Activated naive CD8-positive, alpha-beta T cell treated with anti-CD3 and anti-CD28 coated beads for 36 hours (primary cell): ENCODE measurements around the gene EFCAB8. TPM values are rescaled to one million over a fixed set of nuclear protein-coding genes. Genes with fewer than 3 reads are reported as not detected.

Experiments
- DNase-seq: peaks from one replicate; pipeline ENCODE4 v3.0.0; 2021
- H3K27ac Mint-ChIP-seq: one replicate; pipeline ENCODE4 v1.8.0; 2022; ENCODE audit warnings: mild to moderate bottlenecking, moderate library complexity, mixed read lengths
- H3K27me3 Mint-ChIP-seq: one replicate; pipeline ENCODE4 v1.8.0; 2022; ENCODE audit warnings: mild to moderate bottlenecking, mixed read lengths
- H3K36me3 Mint-ChIP-seq: one replicate; pipeline ENCODE4 v1.8.0; 2021; ENCODE audit warnings: mild to moderate bottlenecking, mixed read lengths
- H3K4me1 Mint-ChIP-seq: one replicate; pipeline ENCODE4 v1.8.0; 2021; ENCODE audit warnings: mixed read lengths
- H3K4me3 Mint-ChIP-seq: one replicate; pipeline ENCODE4 v1.8.0; 2022; ENCODE audit warnings: mild to moderate bottlenecking, moderate library complexity, mixed read lengths
- H3K9me3 Mint-ChIP-seq: one replicate; pipeline ENCODE4 v1.8.0; 2022; ENCODE audit warnings: mixed read lengths
- total RNA-seq, 2 experiments: library from RNA; stranded (reverse); gene quantifications; one replicate each; pipeline ENCODE4 v1.2.3, GENCODE V29; 2021

The EFCAB8 gene
- total RNA-seq, 2 experiments from 2014 or later: 0.27 to 0.56 TPM

GRCh38 chr20:33009214-33010132 lies 150.8 kb downstream of the EFCAB8 start:
- Mint-ChIP-seq H3K36me3 (peaks cover 2% of the 10 kb centered on the region), H3K27ac (no peak overlapping the region)

GRCh38 chr20:33010133-33010504 lies 151.4 kb downstream of the EFCAB8 start:
- Mint-ChIP-seq H3K27me3 (no peaks in the 10 kb centered on the region), H3K4me1 (peaks cover 2% of the 10 kb centered on the region), H3K36me3 (peaks cover 2% of the 10 kb centered on the region), H3K27ac (no peak overlapping the region), H3K9me3 (peaks cover 3% of the 10 kb centered on the region), H3K4me3 (no peak overlapping the region)
- DNase-seq: no peak

More at GRCh38 chr20:33009214-33010132, 150.8 kb downstream of the EFCAB8 start:
- no peaks in the 10 kb centered on the region for H3K27me3 Mint-ChIP-seq
- no peak for DNase-seq
- peaks cover 2% of the 10 kb centered on the region for H3K4me1 Mint-ChIP-seq
- peaks cover 3% of the 10 kb centered on the region for H3K9me3 Mint-ChIP-seq
- H3K4me3 Mint-ChIP-seq: no peak overlapping the region

- no peak for DNase-seq
- Mint-ChIP-seq H3K9me3 (no peaks in the 10 kb centered on the region), H3K36me3 (no peaks in the 10 kb centered on the region), H3K27me3 (no peaks in the 10 kb centered on the region), H3K4me3 (no peak overlapping the region), H3K27ac (no peak overlapping the region), H3K4me1 (peaks cover 2% of the 10 kb centered on the region)
These were observed 152.1 kb downstream of the EFCAB8 start for GRCh38 chr20:33010674-33011449.

Other genes starting within 250 kb of the EFCAB8 start
- under 1 TPM in 1 of 2 experiments, not detected in 1; 0.04 TPM for gene C20orf203, start 185.0 kb upstream of the EFCAB8 start, total RNA-seq
- 10 to 100 TPM; 31.2 to 31.5 TPM for gene COMMD7, start 115.5 kb upstream of the EFCAB8 start, total RNA-seq
- gene DNMT3B, start 96.5 kb upstream of the EFCAB8 start, total RNA-seq: 1 to 10 TPM; 2.6 TPM
- 100 to 1,000 TPM; 154 to 156 TPM for gene MAPRE1, start 39.0 kb upstream of the EFCAB8 start, total RNA-seq
- not detected for gene SUN5, start 145.5 kb downstream of the EFCAB8 start, total RNA-seq
- gene BPIFB2, start 148.8 kb downstream of the EFCAB8 start, total RNA-seq: not detected
- not detected for gene BPIFB6, start 172.7 kb downstream of the EFCAB8 start, total RNA-seq
- not detected for gene BPIFB3, start 195.0 kb downstream of the EFCAB8 start, total RNA-seq
- not detected for gene BPIFB4, start 220.7 kb downstream of the EFCAB8 start, total RNA-seq